NCI-H1092 treated with DMSO at 0.1 percent for 48 hours (cell line): Measurements from ENCODE around the gene CD163L1.
"Not testable (repeated sequence)": the region's sequence is repeated elsewhere in the genome, so short reads cannot be mapped to it uniquely, and the experiment has no call there.

ENCODE experiments used
- DNase-seq: peaks from one replicate; lab custom pipeline; 2025; lab: John Stamatoyannopoulos, UW

Gene CD163L1

GRCh38 chr12:7444076-7444475 lies at the start of gene CD163L1:
TSS of gene CD163L1 (minus strand) at chr12:7444153. CDS start at chr12:7444127, 26 bp downstream.
- DNase-seq = no peak

- DNase-seq = no peak
Observed at GRCh38 chr12:7493006-7493405, 49.1 kb upstream of the CD163L1 start.

DNA sequence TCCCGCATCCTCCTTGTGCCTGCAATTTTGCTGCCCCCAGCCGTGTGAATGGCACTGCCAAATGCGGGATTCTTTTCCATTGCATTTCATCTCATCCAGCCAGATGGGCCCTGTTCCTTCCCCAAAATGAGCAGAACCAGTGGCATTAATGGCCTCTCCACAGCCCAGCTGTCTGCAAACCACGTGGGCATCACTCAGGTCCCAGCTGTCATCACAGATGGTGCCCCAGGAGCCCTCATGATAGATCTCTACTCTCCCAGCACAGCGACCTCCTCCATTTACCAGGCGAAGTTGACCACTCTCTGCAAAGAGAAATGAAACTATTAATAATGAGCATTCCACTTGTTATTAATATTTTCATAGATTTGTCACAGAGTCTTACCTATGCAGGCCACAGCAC lies 42.6 kb upstream of the CD163L1 start:
- no peak for DNase-seq

- no peak for DNase-seq
Observed at GRCh38 chr12:7485095-7485494, 41.1 kb upstream of the CD163L1 start.

DNA sequence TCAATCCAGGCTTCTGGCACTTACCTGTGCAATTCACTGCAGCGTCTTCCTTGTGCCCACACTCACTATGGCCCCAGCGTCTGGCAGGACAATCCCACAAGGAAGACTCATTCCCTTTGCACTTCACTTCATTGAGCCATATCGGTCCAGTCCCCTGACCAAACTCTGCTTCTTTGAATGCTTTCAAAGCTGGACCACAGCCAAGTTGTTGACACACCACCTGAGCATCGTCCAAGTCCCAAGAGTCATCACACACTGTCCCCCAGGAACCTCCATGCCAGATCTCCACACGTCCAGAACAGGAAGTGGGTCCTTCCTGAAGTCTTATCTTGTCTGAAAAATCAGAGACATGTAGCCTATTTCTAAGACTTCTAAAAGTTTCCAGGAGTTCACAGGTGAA lies 39.4 kb upstream of the CD163L1 start:
- no peak for DNase-seq

- no peak for DNase-seq
Observed at GRCh38 chr12:7479771-7480170, 35.8 kb upstream of the CD163L1 start.

DNA sequence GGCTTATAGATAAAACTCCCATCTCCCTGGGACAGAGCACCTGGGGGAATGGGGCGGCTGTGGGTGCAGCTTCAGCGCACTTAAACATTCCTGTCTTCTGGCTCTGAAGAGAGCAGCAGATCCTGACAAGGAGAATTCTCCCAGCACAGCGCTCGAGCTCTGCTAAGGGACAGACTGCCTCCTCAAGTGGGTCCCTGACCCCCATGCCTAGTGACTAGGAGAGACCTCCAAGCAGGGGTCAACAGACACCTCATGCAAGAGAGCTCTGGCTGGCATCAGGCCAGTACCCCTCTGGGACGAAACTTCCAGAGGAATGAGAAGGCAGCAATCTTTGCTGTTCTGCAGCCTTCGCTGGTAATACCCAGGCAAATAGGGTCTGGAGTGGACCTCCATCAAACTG lies 28.1 kb upstream of the CD163L1 start:
- DNase-seq = no peak

GRCh38 chr12:7460375-7461259 lies 16.7 kb upstream of the CD163L1 start:
- DNase-seq = peak; percentile 42

DNA sequence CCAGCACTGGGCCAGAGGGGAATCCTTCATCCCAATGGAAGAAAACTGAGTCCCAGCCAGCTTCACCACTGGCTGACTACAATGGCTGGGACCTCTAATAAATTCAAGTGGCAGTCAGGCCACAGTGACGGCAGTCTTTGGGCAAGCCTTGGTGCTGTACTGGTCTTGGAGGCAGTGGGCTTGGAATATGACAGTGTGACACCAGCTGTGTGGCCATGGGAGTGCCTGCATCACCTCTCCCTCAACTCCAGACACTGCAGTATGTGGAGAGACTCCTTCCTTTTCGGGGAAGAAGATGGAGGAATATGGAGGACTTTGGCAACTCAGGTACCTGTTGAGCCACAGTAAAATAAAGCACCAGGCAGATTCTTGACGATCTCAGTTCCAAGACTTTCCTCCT lies 16.0 kb upstream of the CD163L1 start:
- no peak for DNase-seq

DNA sequence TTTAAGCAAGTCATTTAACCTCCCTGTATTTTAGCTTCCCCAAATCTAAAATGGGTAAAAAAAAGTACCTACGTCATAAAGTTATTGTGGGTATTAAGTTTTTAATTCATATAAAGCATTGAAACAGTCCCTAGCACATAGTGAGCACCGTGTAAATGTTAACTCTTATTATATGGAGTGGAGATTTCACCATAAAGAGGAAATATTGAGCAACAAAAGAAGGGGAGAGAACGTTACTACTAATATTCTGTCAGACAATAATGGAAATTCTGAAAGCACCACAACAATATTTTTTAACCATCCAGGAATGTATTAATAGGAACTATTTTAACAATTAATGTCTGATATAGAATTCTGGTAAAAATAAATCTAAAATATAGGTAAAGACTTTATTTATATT lies 7.8 kb upstream of the CD163L1 start:
- DNase-seq = no peak

- DNase-seq = no peak
Observed at GRCh38 chr12:7450667-7451066, 6.7 kb upstream of the CD163L1 start.

DNA sequence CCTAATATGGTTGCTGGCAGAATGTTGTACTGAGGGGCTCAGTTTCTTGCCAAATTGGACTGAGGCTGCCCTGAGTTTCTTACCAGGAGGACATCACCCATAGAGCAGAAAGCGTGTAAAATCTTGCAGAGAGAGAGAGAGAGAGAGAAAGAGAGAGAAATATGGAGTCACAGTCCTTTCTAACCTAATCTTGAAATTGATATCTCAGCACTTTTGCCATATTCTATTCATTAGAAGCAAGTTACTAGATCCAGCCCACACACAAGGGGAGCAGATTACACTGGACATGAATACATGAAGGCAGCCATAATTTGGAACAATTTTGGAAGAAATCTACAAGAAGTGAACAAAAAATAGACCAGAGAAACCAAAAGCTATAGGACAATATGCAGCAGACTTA lies 4.1 kb upstream of the CD163L1 start:
- no peak for DNase-seq

- DNase-seq = no peak
Observed at GRCh38 chr12:7444537-7444936, 584 bp upstream of the CD163L1 start.

DNA sequence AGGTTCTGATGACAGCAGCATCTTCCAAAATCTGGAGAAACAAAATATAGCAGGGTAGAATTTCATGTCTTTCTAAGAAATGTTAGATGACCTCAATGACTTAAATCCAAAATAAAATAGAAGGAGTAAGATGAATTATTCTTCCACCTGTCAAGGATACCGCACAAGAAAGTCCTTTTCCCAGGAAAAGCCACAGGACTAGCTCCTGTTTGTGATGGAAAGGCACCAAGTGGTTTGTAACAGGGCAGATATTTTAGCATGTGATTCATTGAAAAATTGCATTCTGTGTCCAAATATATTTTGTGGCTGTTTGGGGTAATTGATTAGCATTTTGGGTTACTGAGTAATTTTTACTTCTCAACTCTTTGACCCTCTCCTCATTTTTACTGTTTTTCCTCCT lies 2.7 kb downstream of the CD163L1 start:
- no peak for DNase-seq

- DNase-seq = no peak
Observed at GRCh38 chr12:7439579-7440505, 4.1 kb downstream of the CD163L1 start.

GRCh38 chr12:7438291-7438995 lies 5.5 kb downstream of the CD163L1 start:
- DNase-seq = not testable (repeated sequence)

- not testable (repeated sequence) for DNase-seq
Observed at GRCh38 chr12:7437494-7437893, 6.5 kb downstream of the CD163L1 start.

DNA sequence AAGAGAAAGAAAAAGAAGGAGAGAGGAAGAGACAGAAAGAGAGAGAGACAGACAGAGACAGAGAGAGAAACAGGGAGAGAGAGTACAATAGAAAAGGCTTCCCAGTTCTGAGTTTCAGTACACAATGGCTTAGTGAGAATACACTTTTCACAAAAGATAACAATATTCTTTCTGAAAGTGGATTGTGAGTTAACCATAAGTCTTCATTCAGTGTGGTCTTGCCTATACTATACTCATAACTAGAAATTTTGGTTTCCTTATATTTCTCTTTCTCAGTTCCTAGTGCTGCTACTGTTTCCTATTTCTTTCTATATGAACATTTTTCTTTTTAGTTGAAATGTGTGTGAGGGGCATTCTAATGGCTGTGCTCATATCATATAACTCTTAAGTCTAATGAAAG lies 9.3 kb downstream of the CD163L1 start:
- DNase-seq = no peak

- DNase-seq = no peak
Observed at GRCh38 chr12:7433276-7433822, 10.6 kb downstream of the CD163L1 start.

DNA sequence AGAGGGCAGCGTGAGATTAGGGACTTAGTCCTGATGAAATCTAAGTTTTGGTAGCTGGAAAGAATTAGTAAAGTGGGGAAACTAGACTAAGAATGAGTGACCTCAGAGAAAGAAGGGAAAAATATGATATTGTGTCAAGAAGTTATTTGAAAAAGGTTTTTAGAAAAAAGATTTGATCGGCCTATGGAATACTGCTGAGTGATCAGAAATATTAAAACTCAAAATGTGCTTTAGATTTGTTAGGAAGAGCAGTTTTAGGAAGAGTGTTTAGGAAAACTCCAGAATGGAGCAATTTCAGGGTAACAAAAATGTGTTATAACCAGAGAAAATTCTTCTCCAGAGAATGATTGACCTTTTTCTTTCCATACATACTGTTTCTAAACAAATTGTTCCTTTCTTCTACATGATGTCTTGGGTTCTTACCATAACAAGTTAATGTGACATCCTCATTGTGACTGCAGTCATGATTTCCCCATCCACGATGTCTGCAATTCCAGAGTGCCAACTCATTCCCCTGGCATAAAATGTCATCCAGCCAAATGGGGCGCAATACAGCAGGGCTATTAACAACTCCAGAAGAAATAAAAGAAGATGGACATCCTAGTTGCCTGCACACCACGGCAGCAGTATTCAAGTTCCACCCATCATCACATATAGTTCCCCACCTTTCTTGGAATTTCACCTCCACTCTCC lies 11.8 kb downstream of the CD163L1 start:
- no peak for DNase-seq

DNA sequence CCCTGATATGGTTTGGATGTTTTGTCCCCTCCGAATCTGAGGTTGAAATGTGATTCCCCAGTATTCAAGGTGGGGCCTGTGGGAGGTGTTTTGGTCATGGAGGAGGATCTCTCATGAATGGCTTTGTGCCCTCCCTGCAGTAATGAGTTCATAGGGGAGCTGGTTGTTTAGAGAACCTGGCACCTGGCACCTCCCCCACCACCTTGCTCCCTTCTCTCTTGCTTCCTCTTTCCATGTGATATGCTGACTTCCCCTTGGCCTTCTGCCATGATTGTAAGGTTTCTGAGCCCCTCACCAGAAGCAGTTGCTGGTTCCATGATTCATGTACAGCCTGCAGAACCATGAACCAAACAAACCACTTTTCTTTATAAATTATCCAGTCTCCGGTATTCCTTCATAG lies 32.6 kb downstream of the CD163L1 start:
- no peak for DNase-seq
